Measurements from ENCODE around the gene YBX2.
A peak's percentile ranks its signal among the peaks of the same experiment; 100 is the strongest.

YBX2 gene

GRCh38 chr17:7262192-7262934 lies 32.1 kb downstream of the YBX2 start, which contains the start of gene CLDN7:
TSS of gene CLDN7 (minus strand) at chr17:7262478. CDS start at chr17:7262043, 435 bp downstream.
- H3K4me3 ChIP-seq (ENCODE audit: low read depth, low read length), result peak within 1 kb of the TSS; percentile 34
- no peak for TF ChIP-seq CTCF (IDR thresholded peaks at IDR 0.05; ENCODE audit: low read depth, low read length, missing control alignments)
- DNase-seq (ENCODE audit: low read depth), result no peak

GRCh38 chr17:7261379-7262191 lies 32.9 kb downstream of the YBX2 start:
- DNase-seq (ENCODE audit: low read depth), result no peak
- TF ChIP-seq CTCF (IDR thresholded peaks at IDR 0.05; ENCODE audit: low read depth, low read length, missing control alignments), result no peak
- peak overlapping the region; percentile 34 for H3K4me3 ChIP-seq (ENCODE audit: low read depth, low read length)

GRCh38 chr17:7260651-7261378 lies 33.6 kb downstream of the YBX2 start:
- DNase-seq (ENCODE audit: low read depth), result no peak
- TF ChIP-seq CTCF (IDR thresholded peaks at IDR 0.05; ENCODE audit: low read depth, low read length, missing control alignments), result no peak
- H3K4me3 ChIP-seq (ENCODE audit: low read depth, low read length), result peak overlapping the region; percentile 34

GRCh38 chr17:7260151-7260550 lies 34.3 kb downstream of the YBX2 start:
- no peak overlapping the region for H3K4me3 ChIP-seq (ENCODE audit: low read depth, low read length)
- no peak for TF ChIP-seq CTCF (IDR thresholded peaks at IDR 0.05; ENCODE audit: low read depth, low read length, missing control alignments)

GRCh38 chr17:7259555-7259889 lies 34.9 kb downstream of the YBX2 start:
- H3K4me3 ChIP-seq (ENCODE audit: low read depth, low read length), result no peak overlapping the region
- DNase-seq (ENCODE audit: low read depth), result no peak
- TF ChIP-seq CTCF (IDR thresholded peaks at IDR 0.05; ENCODE audit: low read depth, low read length, missing control alignments), result no peak

More at GRCh38 chr17:7260151-7260550, 34.3 kb downstream of the YBX2 start:
- DNase-seq (ENCODE audit: low read depth), result no peak

- TF ChIP-seq CTCF (IDR thresholded peaks at IDR 0.05; ENCODE audit: low read depth, low read length, missing control alignments), result no peak
- DNase-seq (ENCODE audit: low read depth), result no peak
- H3K4me3 ChIP-seq (ENCODE audit: low read depth, low read length), result no peak overlapping the region
Observed at GRCh38 chr17:7258731-7259554, 35.5 kb downstream of the YBX2 start.

Data from GM12864 (cell line).